ENCODE data around the gene INTS15.
"Not testable (repeated sequence)": the region's sequence is repeated elsewhere in the genome, so short reads cannot be mapped to it uniquely, and the experiment has no call there.

INTS15 gene

DNA sequence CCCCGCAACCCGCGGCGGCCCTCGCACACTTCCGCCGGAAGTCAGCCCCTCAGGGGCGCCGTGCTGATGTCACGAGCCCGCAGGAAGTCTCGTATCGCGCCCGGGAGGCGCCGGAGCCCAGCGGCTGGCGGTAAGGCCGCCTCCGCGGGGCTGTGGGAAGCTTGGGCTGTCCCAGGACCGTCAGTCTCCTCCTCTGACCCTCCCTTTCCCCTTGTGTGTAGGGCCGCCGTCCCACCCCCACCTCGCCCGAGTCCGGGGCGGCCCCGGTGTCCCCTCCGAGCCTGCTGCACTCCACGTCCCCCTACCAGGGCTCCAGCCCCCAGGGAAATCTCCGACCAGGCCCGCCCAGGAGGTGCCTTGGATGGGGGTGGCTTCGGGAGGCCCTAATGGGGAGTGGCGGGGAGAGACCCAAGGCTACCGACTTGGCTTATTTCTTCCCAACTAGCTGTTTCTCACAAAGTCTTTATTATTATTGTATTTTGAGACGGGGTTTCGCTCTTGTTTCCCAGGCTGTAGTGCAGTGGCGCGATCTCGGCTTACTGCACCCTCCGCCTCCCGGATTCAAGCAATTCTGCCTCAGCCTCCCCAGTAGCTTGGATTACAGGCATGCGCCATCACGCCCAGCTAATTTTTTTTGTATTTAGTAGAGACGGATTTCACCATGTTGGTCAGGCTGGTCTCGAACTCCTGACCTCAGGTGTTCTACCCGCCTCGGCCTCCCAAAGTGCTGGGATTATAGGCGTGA lies 12.3 kb upstream of the INTS15 start, which contains the start of gene ZDHHC4:
ZDHHC4 (plus strand) TSS at position 86 of the 745 bp plus-strand sequence. CDS start 3,108 bp downstream, outside the sequence.
- DNase-seq = peak; percentile 93 to 96 (median 95)

DNA sequence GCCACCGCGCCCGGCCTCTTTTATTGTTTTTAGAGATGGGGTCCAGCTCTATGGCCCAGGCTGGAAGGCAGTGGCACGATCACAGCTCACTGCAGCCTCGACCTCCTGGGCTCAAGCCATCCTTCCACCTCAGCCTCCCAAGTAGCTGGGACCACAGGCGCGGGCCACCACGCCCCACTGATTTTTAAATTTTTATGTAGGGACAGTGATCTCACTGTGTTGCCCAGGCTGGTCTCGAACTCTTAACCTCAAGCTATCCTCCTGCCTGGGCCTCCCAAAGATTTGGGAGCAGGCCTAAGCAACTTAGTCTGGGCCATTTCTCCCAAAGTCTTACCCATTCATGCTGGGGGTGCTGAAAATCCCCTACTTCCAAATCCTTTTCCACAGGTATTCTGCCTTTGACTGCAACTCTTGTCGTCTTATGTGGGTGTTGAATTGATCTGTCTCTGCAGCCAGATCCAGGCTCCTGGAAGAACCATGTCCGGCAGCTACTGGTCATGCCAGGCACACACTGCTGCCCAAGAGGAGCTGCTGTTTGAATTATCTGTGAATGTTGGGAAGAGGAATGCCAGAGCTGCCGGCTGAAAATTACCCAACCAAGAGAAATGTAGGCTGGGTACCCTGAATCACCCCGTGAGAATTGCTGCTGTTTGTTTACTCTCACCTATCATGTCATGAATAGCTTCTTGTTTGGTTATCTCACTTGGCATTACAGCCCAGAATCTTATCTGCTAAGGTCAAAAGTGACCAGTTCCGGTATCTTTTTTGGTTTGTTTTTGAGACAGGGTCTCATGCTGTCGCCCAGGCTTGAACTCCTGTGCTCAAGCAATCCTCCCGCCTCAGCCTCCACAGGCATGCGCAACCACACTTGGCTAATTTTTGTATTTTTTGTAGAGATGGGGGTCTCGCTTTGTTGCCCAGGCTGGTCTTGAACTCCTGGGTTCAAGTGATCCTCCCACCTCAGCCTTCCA lies 11.4 kb upstream of the INTS15 start:
- DNase-seq = no peak

DNA sequence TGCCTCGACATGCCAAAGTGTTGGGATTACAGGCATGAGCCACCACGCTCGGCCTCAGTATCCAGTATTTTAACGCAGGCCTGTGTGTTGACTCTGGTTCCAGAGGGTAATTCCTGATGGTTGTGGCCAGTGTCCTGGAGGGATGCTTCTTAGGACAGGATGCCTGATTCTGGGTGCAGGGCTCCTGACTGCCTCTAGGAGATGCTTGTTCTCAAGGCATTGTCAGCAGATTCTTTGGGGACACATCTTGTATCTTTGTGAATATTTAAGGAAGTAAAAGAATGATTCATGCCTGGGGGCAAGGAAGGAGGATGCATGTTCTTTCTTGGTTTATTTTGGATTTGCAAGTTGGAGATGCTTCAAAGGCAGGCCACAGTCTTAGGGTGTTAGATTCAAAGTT lies 10.4 kb upstream of the INTS15 start:
- DNase-seq = peak; percentile 83 to 91 (median 86)

DNA sequence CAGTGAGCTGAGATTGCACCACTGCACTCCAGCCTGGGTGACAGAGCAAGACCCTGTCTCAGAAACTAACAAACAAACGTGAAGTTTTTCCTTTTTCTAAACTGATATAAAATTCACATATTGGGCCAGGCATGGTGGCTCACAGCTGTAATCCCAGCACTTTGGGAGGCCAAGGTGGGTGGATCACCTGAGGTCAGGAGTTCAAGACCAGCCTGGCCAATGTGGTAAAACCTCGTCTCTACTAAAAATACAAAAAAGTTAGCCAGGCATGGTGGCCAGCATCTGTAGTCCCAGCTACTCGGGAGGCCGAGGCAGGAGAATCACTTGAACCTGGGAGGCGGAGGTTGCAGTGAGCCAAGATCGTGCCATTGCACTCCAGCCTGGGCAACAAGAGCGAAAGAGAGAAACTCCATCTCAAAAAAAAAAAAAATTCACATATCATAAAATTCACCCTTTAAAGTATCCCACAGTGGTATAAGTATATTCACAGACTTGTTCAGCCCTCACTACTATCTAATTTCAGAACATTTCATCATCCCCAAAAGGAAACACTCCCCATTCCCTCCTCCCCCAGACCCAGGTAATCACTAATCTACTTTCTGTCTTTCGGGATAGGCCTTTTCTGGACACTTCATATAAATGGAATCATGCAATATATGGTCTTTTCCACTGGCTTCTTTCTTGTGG lies 3.9 kb upstream of the INTS15 start:
- DNase-seq = not testable (repeated sequence)

DNA sequence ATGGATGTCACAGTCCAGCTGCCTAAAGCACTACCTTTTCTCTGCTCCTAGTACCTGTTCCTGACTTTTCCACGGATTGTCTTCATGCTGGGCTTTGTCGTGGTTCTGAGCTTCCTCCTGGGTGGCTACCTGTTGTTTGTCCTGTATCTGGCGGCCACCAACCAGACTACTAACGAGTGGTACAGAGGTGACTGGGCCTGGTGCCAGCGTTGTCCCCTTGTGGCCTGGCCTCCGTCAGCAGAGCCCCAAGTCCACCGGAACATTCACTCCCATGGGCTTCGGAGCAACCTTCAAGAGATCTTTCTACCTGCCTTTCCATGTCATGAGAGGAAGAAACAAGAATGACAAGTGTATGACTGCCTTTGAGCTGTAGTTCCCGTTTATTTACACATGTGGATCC lies 1.3 kb upstream of the INTS15 start:
- no peak for DNase-seq

DNA sequence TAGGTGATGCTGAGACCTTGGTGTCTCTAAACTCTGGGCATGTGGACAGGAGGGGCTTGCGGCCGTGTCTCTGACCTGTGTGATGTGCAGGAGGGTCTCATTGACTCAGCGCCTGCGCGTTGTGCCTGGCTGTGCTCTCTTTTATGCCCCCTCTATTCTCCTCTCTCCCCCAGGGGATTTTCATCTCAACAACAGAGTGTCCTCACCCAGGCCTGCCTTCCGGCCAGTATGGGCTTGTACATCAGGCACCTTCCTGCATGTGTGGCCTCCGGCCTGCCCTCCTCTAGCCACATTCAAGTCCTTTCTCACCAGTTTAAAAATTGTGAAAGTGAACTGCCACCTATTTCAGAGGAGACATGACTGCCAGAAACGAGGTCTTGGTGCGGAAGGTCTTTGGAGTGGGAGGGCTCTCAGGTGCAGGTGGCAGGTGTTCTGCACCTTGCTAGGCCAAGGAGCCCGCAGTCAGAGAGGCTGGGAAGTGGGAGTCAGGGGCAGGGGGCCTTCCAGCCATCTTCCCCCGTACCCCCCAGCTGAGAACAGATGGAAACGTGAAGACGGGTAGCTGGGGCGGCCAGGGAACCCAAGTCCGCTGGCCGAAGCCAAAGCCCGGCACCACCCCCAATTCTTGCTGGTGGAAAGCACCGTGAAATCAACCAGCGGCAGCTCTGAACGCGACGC lies 531 bp upstream of the INTS15 start:
- DNase-seq = no peak

DNA sequence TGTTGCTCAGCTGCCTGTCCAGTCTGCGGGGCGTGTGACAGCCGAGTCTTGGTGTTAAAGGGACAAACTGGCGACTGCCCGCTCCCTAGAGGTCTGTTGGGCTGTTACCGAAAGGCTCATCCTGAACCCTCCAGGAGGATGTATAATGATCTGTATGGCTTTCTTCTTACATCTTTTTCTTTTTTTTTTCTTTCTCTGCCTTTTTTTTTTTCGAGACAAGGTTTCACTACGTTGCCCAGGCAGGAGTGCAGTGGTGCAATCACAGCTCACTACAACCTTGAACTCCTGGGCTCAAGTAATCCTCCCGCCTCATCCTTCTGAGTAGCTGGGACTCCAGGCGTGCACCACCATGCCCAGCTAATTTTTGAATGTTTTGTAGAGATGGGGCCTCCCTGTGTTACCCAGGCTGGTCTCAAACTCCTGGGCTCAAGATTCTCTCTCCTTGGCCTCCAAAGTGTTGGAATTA lies 857 bp downstream of the INTS15 start:
- DNase-seq = no peak

DNA sequence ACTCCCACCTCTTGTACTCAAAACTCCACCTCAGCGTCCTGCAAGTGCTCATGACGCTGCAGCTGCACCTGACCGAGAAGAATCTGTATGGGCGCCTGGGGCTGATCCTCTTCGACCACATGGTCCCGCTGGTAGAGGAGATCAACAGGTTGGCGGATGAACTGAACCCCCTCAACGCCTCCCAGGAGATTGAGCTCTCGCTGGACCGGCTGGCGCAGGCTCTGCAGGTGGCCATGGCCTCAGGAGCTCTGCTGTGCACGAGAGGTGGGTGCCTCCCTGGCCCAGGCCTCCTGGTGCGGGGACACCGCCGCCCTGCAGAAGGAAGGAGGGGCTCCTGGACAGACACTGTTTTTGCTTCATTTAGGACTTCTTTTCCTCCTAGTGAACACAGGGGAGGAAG lies 10.3 kb downstream of the INTS15 start:
- DNase-seq = no peak

DNA sequence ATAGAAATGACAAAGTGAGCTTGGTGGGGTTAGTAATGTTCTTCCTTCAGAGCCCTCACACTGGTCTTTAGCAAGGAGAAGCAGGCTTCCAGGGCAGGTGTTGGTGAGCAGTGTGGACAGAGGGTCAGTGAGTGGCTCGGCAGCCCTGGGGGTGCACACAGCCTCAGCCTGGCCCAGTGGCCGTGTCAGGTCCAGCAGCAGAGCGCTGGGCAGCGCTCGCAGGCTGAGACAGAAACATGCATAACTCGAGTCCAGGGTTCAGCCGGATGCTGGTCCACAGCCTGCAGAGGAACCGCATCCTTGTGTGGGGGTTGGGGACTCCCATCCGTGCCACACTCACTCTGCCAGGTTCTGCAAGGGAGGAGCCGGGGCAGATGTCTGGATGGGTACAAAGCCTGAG lies 14.6 kb downstream of the INTS15 start:
- DNase-seq = no peak

DNA sequence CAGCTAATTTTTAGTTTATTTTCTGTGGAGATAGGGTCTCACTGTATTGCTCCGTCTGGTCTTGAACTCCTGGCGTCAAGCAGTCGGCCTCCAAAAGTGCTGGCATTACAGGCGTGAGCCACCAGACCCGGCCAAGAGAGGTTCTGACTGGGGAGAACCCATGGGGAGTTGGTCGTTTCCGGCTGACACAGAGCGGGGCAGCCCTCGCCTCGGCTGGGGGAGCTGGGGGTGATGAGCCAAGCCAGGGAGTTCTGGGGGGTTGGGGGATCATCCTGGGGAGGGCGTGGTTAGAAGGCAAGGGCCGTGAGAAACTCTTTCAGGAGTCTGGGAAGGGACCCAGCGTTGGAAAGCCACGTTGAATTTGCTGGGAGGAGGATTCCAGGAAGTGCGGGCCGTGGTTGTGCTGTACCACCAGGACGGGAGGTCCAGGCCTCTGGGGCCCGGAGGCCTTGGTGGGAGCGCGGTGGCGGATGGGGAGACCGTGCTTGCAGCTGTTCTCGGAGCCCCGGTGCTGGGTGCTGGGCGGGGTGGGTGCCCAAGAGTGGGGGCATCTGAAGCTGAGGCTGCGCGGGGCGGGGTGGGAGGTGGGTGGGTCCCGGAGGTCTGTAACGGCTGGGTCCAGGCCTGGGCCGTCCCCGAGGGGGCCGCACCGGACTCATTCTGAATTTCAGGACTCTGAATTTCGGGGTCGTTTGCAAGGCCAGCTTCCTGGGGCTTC lies 17.2 kb downstream of the INTS15 start:
- DNase-seq = no peak

DNA sequence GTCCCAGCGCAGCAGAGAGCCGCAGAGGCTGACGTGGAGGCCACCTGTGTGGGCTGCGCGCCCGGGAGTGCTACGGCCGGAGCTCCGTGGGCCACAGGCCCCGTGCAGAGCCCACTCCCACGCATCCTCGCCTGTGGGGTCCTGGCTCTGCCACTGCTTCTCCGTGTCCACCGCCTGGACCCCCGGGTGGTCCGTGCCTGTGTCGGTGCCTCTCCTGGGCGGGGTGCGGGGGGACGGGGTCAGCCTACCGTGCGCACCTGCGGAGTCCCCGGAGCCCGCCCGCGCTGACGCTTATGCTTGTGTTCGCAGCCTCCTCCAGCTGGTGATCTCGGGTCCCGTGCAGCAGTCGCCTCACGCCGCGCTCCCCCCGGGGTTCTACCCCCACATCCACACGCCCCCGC lies 17.8 kb downstream of the INTS15 start:
- no peak for DNase-seq

DNA sequence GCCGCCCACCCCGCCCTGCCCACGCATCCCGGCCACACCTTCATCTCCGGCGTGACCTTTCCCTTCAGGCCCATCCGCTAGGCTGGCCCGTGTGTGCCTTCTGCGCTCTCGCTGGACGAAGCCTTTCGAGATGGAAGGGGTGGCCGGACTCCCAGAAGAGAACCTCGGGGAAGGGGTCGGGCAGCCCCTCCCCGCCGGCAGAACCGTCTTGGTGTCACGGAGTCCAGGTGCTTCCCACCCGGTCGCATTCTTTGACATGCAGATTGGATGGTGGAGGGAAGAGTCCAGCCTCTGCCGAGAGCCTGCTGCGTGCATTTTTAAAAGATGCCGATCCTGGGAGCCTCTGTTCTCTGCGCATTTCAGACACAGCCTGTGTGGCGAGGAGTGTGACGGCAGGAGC lies 18.3 kb downstream of the INTS15 start:
- no peak for DNase-seq

DNA sequence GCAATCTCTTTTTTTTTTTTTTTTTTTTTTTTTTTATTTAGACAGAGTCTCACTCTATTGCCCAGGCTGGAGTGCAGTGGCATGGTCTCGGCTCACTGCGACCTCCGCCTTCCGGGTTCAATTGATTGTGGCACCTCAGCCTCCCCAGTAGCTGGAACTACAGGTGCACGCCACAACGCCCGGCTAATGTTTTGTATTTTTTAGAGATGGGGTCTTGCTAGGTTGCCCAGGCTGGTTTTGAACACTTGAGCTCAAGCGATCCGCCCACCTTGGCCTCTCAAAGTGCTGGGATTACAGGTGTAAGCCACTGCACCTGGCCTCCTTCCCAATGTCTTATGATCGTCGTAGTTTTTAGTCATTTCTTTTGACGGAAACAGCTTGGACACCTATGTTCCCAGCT lies 19.0 kb downstream of the INTS15 start:
- no peak for DNase-seq

DNA sequence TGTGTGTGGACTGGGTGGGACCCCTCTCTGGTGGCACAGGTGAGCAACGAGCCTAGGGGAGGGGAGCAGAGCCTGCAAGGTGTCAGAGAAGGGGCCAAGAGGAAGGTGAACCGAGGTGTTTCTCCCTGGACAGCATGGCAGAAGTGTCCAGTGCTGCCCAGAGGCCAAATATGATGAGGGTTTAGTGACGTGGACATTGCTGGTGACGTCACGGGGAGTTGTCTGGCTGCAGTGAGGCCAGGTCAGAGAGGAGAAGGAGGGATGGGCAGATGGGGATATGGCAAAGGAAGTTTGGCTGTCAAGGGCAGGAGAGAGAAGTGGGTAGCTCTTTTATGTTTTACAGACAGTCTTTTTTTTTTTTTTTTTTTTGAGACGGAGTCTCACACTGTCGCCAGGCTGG lies 23.0 kb downstream of the INTS15 start:
- DNase-seq = no peak

DNA sequence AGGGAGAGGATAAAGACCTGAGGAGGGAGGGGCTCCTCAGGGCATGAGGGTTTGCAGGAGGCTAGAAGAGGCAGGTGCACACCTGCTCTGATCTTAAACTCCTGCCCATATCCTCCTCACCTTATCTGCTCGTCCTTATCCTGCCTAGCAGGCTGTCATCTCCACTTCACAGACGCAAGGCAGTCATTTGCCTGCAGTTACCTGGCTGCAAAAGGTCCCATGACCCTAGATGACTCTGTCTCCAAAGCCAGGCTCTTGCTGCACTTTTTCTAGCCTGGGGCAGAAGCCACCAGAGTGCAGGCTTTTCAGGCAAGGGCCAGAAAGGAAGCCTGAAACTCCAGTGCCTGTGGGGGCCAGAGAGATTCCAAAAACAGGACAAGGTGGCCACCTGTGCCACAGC lies 23.9 kb downstream of the INTS15 start:
- no peak for DNase-seq

DNA sequence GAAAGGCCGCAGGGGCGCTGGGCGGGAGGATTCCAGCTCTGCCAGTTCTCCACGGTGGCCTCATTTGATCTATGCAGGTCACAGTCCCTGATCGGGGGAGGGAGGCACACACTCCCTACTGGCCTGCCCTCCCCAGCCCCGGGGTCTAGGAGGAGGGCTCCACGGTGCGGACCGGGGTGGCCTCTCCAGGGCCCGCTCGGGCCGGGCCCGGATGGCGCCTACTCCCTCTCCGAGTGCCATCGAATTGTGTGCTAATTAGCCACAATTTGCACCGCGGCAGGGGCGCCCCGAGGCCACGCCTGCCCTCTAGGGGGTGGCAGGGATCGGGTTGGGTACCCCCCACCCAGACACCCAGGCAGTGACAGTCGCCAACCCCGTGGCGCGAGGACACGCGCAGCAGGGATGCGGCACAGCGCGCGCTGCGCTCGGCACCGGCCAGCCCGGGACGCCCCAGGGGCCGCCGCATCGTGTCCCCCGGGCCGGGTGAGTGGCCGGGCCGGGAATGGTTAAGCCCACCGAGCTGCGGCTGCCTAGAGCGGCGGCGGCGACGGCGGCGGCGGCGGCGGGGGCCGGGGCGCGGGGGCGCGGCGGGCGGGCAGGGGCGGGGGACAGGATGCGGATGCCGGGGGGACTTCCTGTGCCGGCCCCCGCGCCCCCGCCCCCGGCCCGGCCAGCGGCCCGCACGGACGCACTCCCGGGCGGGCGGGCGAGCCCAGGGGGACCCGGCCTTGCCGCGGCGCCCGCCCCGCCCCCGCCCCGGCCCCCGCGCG lies 25.3 kb downstream of the INTS15 start, which contains the start of gene ZNF853:
ZNF853 (plus strand) TSS at position 658 of the 770 bp plus-strand sequence. CDS start 565 bp downstream, outside the sequence.
- DNase-seq = peak in 1 of 3 donors; percentile 33

DNA sequence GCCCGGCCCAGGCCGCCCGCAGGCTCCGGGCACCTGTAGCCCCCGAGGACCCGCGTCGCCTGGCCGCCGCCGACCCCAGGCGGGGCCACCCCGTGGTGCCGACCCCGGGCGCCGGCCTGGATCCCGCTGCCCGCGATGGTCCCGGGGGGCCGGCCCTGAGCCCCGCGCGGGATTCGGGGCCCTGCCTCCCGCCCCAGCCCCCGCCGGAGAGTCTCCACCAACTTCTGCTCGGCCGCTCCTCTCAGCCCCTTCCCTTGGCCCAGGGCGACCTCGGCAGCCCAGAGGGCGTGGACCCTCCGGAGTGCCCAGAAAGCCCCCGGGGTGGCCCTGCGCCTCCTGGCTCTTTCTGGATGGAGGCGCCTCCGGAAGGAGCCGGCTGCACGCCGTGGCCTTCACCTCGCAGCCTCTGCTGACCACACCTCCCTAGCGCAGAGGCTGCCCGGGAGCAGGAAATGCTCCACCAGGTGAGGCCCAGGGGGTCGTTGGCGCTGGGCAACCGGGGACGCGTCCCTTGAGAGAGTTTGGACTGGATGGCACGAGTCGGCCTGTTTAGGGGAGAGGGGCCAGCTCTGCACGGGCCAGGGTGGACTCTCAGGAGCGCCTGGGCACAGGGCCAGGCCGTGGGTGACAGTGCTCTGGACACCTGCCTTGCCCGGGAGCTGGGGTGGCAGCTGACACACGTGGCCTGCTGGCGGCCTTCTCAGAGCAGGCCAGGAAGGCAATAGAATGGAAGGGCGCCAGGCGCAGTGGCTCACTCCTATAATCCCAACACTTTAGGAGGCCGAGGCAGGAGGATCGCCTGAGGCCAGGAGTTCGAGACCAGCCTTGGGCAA lies 26.1 kb downstream of the INTS15 start:
- DNase-seq = no peak

DNA sequence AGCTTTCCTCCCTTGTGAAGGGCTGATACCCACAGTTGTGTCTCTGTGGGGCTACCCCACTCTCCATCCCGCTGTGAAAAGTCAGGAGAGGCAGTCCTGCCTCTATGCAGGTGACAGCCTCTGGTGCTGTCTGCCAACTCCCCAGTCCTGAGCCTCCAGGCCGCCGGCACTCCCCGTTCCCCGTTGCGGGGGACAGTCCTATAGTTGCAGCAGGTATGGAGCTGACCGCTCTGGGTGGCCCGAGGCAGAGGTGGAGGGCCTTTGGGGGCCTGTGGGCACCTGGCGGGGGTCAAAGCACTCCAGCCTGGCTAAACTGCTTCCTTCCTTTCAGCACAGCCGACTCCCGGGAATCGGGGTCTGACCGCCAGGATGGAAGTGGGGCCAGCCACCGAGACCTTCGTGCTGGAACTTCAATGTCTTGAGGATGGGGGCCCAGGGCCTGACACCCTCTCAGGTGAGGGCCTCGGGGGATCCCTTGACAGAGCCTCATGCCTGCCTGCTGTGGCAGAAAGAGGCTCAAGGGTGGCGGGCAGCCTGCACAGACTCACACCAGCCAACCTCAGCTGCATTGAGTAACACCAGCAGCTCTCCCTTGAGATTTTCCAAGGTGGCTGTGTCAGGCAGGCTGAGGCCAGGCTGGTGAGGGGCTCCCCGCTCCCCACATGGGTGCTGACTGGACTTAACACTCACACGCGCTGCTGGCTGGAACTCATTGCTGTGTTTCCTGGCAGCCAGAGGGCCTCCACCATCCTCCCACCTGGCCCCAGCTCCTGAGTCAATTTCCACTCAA lies 27.2 kb downstream of the INTS15 start:
- DNase-seq = no peak

DNA sequence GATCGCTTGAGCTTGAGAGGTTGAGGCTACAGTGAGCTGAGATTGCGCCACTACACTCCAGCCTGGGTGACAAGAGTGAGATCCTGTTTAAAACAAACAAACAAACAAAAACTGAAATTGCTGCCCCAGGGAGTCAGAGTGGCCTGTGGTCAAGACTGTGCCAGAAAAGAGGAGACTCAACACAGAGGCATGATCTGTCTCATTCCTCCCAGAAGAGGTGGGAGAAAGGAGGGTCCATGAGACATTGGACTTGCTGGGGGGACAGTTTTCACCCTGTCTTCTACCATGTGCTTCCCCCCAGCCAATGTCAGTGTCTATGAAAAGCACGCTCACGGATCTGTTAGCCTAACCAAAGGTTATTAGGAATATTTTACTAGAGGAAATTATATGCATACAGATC lies 28.8 kb downstream of the INTS15 start:
- DNase-seq = no peak
